HG02852 (cell line): ENCODE data around the gene GPATCH4.
"Not testable (repeated sequence)": the region's sequence is repeated elsewhere in the genome, so short reads cannot be mapped to it uniquely, and the experiment has no call there.

Experiments
- ATAC-seq: cut with Tn5 transposase; IDR thresholded peaks from one replicate; pipeline ENCODE4 v1.9.1; 2021; ENCODE audit warnings: mild to moderate bottlenecking, moderate library complexity; ENCODE audit not compliant: unreplicated experiment

The GPATCH4 gene

DNA sequence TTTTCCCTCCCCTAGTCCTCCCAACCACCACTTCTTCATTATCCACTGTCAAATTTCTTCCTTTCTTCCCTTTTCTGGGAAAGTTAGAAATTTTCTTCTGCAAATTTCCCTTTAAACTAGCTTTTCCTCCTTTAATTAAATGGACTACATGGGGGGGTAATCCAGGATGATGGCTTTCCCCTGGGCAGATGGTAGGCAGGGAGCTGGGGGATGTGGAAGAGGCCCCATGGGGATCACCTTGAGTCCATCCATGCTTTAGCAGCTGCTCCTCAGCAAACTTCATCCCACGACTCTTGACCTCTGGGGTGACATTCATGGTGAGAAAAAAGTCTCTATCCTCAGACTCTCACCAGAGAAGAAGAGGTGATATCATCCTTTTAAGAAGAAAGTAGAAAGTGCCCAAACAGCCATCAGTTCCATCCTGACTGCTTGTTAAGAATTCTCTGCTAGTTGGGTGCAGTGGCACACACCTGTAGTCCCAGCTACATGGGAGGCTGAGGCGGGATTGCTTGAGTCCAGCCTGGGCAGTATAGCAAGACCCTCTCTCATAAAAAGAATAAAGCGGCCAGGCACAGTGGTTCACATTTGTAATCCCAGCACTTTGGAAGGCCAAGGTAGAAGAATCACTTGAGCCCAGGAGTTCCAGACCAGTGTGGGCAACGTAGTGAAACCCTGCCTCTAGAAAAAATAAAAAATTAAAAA lies 2.4 kb downstream of the GPATCH4 start:
- ATAC-seq = no peak

DNA sequence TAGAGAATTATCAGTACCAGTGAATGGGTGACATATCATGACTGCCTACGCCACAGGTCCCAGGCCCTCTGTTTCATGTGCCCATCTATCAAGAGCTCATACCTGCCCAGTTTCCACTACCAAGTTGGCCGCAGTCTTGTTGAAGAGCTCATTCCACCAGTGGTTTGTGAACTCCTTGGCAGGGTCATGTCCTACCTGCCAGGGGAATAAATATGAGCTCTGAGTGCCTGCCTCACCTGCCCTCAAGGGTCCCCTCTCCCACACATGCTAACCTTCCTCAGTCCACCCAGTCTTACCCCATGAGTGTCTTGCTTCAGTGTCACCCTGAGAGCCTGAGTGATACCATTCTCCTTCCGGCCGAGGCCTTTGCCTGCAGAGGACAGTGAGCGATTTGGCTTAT lies 3.2 kb downstream of the GPATCH4 start:
- ATAC-seq = no peak

DNA sequence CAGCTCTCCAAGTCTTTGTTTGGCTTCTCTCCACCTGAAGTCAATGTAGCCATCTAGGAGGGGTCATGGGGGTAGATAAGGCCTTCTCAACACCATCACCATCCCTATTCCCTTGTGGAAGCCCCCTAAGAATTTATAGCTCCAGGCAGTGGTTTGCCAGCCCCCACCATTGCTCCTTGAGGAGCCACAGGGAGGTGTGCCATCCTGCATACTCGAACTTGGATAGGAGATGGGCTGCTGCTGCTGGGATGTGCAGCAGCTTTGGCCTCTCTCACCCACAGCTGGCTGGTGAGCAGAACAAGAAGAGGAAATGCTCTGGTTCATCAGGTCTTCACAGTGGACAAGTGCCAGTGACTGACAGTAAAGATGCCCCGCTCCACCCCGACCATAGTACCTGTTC lies 4.9 kb downstream of the GPATCH4 start:
- no peak for ATAC-seq

DNA sequence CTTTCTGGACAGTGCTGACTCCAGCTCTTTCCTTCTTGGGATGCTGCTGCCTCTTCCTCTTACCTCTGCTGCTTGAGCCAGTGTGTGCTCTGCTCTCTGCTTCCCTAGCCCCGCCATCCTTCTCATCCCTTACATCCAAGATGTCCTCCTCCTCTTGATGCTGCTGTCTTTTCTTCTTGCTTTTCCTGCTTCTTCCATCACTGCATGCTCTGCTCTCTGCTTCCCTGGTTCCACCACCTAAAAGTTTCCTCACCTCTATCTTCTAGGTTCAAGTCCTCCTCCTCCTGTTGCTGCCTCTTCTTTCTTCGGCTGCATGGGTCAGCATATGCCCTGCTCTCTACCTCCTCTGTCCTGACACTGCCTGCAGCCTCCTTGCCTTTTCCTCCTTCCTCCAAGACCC lies 6.3 kb downstream of the GPATCH4 start:
- ATAC-seq = no peak

DNA sequence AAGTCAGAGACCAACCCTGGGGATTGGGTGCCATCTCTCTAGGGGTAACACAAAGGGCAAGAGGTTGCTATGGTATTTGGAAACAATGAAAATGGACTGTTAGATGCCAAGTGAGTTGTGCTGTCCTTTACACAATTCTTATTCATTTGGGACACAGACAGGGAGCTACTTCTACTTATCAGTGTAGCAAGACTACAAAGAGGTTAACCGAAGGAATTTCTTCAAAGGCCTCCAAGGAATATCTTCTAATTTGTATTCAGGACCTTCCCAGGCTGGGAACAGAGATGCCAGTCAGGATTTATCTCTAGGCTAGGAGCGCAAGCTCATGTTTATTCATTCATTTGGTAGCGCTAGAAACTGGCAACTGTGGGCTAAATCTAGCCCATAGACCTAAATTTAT lies 7.1 kb downstream of the GPATCH4 start:
- no peak for ATAC-seq

DNA sequence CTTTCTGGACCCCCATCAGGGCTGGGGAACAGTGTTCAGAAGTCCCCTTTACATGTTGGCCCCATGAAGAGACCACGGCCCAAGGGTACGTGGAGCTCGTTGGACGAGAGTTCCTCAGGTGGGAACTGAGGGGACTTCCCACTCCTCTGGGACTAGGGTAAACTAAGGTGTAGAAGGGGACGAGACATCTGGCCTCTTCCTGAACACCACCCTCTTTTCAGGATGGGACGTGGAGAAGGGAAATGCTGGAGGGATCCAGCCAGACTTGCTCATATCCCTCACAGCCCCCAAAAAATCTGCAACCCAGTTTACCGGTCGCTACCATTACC lies 7.7 kb downstream of the GPATCH4 start:
- no peak for ATAC-seq

DNA sequence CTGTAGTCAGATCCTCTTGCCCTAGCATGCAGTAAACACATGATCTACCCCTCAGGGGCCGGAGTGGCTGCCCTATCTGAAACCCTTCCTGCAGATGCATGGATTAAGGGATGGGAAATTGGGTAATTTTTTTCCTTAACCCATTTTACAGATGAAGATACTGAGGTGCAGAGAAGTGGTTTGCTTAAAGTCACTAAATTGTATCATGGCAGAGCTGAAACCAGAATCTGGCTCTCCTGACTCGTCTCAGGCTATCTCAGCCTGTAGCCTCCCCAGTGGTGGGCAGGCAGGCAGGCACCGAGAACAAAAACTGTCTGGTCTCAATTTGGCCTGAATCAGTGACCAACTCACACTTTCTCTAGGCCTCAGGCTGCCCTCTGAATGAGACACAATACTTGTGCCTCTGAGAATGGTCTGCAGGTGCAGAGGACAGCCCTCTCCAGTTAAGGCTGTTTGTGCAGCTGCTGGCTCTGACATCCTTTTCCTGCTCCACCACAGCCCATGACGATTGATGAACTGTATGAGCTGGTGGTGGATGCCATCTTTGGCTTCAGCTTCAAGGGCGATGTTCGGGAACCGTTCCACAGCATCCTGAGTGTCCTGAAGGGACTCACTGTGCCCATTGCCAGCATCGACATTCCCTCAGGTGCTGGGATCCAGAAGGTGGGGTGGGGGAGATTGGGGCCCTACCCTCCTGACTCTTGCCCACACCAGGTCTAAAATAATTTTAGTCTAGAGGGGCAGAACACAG lies 8.2 kb downstream of the GPATCH4 start:
- no peak for ATAC-seq

DNA sequence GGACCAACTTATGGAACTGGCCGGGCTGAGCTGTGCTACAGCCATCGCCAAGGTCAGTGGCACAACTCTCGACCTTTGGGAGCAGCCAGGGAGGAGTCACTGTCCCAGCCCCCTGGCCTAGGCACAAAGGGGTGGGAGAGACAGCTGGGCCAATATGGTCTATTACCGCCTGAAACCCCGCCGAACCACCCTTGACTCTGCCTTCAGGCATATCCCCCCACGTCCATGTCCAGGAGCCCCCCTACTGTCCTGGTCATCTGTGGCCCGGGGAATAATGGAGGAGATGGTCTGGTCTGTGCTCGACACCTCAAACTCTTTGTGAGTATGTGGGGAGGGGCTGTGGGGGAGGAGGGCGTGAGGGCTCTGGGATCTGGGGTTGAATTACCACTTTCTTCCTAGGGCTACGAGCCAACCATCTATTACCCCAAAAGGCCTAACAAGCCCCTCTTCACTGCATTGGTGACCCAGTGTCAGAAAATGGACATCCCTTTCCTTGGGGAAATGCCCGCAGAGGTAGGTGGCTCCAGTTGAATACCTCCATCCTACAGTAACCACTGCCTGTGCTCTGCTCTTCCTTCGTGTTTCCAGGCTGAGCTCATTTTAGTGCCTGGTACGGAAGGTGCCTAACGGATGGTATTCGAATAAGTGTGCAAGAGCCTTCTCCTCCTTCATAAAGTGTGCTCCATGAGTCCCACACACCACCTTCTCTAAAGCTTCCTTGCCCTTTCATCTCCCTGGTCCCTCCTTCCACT lies 8.9 kb downstream of the GPATCH4 start:
- no peak for ATAC-seq

DNA sequence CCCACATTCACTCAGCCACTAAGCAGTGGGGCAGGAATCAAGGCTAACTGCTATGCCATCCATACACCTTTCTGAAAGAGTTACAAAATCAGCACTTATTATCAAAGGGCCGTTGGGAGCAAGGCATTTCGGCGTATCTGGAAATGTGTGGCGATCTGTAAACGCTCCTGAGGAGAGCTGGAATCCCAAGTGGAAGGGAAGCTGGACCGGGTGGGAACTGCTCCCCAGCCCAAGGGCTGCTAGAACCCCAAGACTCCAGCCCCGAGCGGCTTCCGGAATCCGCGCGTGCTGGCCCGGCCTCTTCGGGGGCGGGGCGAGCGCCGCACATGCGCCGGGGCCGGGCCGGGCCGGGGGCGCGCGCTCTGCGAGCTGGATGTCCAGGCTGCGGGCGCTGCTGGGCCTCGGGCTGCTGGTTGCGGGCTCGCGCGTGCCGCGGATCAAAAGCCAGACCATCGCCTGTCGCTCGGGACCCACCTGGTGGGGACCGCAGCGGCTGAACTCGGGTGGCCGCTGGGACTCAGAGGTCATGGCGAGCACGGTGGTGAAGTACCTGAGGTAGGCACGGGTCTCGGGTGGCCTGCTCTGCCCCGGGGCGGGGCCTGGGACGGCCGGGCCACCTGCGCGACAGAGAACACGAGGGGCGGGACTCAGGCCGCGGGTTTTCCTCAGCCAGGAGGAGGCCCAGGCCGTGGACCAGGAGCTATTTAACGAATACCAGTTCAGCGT lies 9.7 kb downstream of the GPATCH4 start, which contains the start of gene NAXE:
TSS of gene NAXE (plus strand) at position 345 of the 726 bp plus-strand sequence. CDS start at position 374, 29 bp downstream.
- peak; percentile 91 for ATAC-seq

DNA sequence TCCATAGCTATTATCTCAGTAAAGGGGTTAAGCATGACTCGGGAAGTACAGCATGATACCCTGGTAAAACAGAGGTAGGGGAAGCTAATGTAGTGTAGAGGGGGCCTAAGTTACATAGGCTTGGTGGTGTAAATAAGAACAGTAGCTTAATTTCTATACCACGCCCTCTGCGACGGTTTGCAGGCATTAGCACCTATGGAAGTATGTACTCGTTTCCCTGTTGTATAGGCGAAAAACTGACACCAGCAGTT lies 10.2 kb downstream of the GPATCH4 start:
- no peak for ATAC-seq

DNA sequence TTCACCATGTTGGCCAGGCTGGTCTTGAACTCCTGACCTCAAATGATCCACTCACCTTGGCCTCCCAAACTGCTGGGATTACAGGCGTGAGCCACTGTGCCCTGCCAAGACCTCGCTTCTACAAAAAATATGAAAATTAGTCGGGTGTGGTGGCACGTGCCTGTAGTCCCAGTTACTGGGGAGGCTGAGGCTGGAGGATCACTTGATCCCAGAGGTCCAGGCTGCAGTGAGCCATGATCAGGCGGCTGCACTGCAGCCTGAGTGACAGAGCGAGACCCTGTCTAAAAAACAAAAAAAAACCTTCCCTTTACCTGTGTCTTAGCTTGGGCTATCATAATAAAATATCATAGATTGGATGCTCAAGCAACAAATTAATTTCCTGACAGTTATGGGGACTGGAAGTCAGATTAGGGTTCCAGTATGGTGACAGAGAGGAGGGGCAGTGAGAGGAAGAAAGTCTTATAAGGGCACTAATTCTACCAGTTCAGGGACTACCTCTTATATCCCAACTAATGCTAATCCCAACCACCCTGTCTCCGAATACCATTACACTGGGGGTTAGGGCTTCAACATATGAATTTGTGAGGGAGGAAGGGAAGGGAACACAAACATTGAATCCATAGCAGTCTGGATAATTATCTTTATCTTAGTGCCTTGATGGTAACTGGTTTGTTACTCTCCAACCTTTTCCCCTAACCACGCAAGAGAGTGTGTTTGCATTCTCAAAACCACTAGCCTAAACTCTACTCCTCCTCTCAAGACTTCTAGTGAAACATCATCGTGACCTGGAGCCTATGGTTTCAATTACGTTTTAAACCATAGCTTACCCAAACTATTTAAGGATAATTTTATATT lies 10.7 kb downstream of the GPATCH4 start:
- ATAC-seq = no peak

DNA sequence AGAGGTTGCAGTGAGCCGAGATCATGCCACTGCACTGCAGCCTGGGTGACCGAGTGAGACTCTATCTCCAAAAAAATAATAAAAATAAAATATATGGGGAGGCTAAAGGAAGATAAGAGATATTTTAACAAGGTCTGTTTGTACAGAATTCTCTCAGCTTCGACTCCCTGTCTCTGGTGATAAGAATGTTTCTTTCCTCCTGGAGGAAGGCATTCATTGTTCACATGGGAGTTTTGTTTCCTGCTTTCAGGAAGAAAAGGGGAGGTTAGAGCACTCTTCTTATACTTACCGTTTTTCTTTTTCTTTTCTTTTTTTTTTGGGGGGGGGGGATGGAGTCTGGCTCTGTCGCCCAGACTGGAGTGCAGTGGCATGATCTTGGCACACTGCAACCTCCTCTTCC lies 11.7 kb downstream of the GPATCH4 start:
- no peak for ATAC-seq

DNA sequence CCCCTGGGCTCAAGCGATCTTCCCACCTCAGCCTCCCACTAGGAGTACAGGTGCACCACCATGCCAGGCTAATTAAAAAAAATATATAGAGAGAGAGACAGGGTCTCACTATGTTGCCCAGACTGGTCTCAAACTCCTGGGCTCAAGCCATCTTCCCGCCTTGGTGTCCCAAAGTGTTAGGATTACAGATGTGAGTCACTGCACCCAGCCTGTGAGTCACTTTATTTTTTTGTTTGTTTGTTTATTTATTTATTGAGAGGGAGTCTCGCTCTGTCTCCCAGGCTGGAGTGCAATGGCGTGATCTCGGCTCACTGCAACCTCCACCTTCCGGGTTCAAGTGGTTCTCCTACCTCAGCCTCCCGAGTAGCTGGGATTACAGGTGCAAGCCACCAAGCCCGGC lies 13.4 kb downstream of the GPATCH4 start:
- not testable (repeated sequence) for ATAC-seq

DNA sequence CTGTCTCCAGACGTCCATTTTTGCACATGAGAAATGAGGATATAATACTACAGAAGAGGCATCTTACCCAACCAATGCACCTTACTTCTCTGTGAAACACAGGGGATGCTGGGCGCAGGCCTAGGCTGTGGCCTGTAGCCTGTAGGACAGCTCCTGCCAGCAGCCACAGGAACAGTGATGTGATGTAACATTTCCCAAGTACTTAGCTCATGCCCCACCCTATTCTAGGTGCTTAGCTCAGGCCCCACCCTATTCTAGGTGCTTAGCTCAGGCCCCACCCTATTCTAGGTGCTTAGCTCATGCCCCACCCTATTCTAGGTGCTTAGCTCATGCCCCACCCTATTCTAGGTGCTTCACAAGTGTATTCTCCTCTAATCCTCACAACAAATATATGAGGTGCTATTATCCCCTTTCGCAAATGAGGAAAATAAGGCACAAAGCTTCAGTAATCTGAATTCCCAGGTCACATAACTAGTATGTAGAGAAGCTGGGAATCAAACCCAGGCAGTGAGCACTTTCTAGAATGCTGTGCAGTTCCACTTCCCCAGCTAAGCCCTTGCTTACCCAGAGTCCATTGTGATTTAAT lies 14.3 kb downstream of the GPATCH4 start:
- no peak for ATAC-seq

DNA sequence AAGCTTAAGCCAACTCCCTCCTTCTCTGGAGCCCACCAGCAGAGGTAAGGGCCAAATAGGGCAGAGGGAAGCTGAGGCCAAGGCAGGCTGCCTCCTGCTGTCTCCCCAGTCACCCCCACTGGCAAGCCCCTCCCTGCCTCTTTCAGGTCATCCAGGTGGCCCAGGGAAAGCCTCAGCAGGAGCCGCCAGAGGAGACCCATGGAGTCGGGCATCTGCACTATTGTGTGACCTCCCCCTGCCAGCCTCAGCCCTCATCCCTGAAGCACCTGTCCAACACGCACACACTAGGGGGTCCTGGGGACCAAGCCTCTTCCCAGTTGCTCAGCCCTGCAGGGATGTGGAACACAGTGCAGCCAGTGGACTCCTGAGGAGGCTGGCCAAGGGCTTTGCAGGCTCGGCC lies 15.0 kb downstream of the GPATCH4 start:
- no peak for ATAC-seq

DNA sequence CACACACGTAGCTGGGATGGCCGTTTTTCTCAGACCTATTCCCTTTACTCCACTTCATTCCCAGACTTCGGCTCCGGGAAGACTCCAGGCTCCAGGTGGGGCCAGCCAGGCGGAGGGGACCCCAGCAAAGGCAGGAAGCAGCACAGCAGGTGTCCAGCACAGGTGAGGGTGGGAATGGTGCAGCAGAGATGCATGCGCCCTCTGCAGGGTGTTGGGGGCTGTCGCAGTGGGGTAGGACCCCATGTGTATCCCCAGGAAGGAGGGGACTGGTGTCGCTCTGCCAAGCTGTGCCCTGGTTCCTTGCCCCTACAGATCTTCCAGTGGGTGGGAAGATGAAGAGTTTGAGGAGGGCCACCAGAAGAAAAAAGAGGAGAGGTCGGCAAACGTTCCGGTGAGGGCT lies 16.5 kb downstream of the GPATCH4 start:
- no peak for ATAC-seq

DNA sequence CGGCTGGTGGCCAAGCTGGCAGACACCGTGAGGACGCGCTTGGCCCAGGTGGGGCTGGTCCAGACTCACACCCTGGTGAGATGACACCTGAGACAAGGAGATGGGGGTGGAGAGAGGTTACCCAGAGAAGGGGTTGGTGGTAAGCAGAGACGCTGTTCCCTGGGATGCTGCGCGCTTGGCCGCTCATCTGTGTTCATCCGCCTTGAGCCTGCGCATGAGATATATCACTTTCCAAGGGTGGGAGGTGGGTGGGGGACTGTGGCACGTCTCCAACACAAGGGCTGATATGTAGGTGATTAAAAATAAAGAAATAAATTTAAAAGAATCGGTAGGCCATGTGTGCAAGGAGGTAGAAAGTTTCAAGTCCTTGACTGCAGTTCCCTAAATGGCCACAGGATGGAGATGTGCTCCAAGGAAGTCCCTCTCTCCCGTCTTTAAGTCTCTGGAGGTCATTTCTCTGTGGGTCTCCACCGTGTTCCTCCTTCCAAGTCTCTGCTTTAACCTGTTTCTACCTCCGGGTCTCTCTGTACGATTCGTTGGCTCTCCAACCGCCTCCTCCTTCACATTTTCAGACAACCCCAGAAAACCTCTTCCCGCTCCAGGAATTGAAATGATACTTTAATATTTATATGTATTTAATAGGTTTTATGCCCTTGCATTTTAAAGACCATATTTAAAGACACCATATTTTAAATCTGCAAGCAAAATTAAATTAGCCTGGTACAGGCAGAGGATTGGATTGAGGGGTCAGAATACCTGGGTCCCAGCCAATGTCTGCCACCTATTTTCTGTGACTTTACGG lies 17.3 kb downstream of the GPATCH4 start:
- no peak for ATAC-seq

DNA sequence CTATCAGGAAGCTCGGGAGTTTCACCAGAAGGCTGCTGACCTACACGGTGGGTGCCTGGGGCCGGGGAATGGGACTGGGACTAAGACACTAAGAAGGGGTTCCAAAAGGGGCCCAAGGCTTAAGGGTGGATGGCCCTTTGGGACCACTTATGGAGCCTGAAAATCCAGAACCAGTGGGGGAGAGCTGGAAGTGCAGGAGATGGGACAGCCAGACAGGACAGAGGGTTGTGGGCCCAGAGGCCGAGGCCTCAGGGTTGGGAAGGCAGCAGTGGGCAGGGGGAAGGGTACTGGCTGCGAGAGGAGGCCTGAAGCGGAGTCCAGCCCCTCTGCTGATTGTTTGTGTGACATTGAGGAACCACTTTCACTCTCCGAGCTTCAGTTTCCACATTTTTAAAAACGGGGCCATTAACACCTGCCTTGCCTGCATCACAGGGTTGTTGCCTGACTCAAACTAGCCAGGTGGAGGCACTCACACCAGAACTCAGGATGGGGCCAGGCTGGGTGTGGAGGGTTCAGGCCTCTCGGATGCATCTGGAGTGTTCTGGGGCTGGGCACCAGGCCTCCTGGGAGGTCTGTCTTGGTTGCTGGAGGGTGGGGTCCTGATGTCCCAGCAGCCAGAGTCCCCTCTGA lies 18.8 kb downstream of the GPATCH4 start:
- no peak for ATAC-seq
